HG03064 (cell line): ENCODE measurements around the gene SORL1.
A peak's percentile ranks its signal among the peaks of the same experiment; 100 is the strongest.

Experiments
- ATAC-seq: cut with Tn5 transposase; IDR thresholded peaks from one replicate; pipeline ENCODE4 v1.9.1; 2021; ENCODE audit warnings: low read depth; ENCODE audit not compliant: unreplicated experiment

The SORL1 gene

DNA sequence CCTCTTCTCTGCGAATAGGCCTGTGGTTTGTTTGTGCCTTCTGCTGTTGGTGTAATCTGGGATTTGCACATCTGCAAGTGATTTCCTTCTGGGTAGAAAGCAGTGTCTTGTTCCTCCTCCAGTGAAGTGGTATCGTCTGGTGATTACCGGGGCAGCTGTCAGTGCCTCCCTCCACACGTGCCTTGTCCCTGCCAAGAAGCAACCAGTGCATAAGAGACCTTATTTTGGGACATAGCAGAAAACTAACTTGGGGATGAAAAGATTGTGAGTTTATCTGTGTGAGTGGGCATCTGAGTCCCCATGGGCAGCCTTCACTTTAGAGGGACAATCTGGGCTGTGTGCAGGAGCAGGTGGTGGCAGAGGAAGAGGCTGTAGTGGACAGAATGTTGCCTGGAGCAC lies 72.1 kb downstream of the SORL1 start:
- no peak for ATAC-seq

DNA sequence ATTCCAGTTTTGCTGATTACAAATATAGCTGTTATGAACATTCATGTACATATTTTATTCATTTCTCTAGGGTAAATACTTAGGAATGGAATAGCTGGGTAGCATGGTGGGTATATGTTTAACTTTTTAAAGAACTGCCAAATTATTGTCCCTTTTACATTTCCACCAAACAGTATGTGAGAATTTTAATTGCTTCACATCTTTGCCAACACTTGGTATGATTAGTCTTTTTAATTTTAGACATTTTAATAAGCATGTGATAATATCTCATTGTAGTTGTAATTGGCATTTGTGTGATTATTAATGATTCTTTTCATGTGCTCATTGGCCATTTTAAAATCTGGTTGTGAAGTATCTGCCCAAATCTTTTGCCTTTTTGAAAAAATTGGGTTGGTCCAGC lies 73.3 kb downstream of the SORL1 start:
- ATAC-seq: no peak

DNA sequence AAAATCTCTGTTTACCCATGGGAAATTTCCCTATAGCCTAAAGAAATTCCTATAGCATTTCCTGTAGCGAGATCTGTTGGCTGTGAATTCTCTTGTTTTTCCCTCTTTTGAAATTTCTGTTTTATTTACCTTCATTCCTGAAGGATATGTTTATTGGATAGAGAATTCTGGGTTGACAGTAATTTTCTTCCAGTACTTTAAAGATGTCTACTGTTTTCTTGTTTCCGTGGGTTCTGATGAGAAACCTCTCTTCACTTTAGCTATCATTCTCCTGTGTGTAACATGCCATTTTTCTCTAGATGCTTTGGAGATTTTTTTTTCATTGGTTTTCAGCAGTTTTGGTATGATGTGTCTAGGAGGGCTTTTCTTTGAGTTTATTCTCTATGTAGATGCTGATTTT lies 78.1 kb downstream of the SORL1 start:
- no peak for ATAC-seq

DNA sequence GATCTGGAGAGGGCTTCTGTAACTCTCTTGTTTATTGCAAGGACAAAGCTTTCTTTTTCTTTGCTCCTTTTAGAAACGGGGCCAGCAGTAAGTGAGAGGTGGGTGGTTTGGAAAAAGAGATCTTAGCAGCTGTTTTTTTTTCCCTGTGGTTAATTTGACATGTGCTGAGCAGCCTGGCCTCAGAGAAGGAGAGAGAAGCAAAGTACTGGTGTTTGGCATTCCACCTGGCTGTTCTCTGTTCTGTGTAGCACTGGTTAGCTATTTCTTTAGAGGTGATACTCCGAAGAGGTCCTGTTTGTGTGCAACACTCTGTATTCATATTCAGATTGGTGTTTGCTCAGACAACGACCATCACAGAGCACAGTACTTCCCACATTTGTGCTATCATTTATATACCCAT lies 81.5 kb downstream of the SORL1 start:
- no peak for ATAC-seq

DNA sequence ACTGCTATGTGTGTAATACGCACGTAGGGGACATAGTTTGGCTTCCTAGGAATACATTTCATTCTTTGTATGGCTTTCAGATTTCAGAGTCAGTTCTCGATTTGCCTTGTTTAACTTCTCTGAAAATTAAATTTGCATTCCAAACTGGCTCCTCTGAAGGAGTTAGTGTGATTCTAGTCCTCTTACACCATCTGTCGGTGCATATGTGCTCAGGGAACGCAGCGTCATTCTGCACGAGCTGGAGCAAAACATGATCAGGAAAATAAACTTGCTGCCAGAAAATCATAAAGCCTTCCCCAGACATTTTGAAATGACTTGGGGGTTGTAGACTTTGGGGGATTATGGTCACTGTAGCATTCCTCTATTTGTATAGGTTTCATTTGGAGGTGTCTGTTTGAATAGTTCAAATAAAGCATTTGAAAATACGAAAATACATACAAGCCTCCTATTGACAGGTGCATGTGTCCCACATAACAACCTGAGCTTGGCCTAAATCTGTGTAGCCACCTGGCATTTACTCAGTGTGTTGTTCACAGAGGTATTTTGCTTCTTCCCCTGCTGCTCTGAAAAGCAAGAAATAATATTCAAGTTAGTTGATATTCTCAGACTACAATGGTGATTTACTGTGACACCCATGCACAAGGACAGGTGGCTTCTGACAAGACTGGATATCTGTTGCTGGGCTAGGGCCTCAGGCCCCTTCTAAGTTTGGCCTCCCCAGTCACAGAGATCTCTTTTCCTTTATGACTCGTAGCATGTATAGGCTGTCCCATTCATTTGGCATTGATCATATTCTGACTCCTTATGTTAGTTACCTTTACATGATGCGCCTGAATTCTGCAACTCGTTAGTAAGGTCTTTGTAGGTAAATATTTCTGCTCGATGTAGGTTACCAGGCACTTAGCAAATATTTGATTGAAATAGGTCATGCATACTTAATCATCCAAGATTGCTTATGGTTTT lies 82.3 kb downstream of the SORL1 start:
- ATAC-seq: no peak

DNA sequence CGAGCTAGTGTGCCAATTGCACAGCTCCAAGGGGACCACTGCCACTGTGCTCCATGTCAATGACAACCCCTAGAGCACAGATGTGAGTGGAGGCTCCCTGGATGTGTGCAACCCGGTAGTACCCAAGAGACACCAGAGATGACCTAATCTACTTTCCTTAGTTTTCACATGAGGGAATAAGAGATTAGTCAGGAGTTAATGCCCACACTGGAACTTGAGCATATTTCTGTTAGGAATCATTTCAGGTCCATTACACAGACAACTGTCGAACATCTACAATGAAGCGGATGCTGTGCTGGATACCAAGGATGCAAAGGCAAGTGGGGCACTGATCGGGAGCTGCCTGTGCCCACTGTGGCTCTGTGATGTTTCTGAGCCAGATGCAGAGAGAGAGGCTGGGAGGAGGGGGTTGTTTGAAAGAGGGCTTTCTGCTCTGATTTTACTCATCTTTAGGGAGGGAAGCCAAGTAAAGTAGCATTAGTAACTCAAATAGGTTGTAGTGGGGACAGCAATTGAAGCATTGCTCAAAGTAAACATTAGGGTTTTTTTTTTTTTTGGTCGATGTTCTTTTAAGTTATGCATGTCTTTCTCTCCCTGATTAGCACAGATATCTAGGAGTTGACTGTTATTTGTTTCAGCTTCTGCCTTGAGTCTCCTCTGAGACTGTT lies 83.1 kb downstream of the SORL1 start:
- no peak for ATAC-seq

DNA sequence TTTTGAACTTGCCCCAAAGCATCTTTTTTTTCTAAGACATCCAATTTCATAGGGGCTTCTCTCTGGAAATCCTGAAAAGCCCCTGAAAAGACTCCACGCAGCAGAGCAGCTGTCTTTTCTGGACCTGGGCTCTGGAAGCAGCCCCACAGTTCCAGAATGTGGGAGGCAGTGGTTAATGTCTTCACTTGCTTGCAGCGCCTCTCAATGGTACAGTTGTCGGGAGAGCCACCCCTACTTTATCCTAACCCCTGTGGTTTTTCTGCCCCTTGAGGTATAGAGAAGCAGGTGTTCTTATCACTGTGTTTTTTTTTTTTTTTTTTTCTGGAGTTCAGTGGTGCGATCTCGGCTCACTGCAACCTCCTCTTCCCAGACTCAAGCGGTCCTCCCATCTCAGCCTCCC lies 84.0 kb downstream of the SORL1 start:
- no peak for ATAC-seq

DNA sequence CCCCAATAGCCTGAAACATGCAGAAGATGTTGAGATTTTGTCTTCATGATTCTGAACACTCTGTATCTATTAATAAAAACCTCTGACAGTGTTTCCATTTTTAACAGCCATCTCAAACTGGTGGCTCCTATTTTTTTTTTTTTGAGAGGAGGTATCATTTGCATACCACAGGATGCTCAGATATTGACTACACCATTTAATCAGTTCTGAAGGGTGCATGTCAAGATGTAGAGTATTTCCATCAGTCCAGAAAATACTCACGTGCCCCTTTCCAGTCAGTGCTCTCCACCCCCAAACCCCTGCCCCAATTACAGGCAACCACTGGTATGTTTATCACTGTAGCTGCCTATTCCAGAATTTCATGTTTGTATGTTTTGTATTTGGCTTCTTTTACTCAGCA lies 85.9 kb downstream of the SORL1 start:
- ATAC-seq: peak; percentile 67

DNA sequence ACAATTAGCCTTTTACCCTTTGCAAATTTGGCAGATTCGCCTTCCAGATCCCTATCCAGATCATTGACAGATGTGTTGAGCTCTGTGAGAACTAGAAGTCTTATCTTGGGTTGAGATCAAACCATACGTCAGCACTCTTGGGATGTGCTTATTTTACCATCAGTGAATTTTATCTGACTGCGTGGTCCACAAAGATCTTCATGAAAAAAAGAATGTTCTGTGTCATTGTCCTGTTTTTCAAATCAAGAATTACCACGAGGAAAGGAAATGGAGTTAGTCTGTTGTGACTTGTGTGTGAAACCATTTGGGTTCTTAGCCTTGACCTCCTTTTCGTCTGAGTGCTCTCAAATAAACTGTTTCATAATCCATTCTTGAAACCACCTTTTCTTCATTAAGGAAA lies 86.9 kb downstream of the SORL1 start:
- ATAC-seq: no peak

DNA sequence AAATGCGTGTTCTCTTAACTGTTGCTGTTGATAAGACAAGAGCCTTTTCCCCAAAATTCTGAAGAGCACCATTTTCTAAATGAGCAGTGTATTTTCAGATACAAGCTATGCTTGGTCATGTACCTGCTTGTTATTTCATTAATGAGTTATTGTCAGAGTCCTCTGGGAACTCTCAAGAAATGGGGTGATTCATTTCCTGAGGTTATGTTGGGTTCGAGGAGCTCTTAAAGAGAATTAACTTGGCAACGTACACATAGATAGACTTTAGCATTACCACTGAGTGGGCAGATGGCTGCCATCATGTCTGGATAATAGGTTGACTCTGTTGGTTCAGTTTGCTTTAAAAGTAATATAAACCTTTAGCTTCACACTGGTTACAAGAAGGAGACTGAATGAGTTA lies 88.5 kb downstream of the SORL1 start:
- no peak for ATAC-seq

DNA sequence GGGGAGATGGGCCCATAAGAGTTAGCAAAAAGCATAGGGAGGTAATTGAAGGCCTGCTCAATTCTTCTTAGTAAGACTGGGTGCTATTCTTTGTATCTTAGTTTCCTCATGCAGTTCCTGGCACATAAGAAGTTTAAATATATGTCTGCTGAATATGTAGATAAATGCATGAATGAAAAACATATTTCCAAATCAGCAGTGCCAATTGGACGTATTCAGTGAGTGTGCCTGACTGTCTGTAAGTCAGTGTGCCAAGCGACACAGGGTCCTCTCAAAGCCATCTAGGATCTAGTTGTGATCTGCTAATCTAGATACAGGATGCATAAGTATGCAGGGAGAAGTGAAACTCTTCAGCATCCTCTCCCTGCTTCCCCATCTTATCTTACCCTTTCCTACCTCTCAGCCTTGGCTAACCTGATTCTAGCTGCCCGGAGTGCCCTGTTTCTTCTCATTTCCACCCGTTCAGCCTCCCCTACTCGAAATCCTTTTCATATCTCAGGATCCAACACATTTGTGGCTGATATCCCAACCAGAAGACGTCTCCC lies 91.8 kb downstream of the SORL1 start:
- no peak for ATAC-seq

DNA sequence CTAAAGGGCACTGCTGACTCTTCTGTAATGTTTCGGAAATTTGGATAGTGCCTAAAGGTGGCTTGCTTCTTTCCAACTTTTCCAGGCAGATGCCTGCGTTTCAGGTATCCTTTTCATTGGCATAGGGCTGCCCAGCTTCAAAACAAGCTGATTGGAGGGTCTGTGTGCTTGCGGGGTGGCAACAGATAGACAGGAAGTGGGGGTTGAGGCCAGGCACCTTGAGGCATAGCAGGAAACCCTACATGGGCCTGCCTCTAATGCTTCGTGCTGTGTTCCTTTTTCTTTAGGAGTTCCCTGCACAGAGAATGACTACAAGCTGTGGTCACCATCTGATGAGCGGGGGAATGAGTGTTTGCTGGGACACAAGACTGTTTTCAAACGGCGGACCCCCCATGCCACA lies 92.8 kb downstream of the SORL1 start:
- ATAC-seq: no peak

DNA sequence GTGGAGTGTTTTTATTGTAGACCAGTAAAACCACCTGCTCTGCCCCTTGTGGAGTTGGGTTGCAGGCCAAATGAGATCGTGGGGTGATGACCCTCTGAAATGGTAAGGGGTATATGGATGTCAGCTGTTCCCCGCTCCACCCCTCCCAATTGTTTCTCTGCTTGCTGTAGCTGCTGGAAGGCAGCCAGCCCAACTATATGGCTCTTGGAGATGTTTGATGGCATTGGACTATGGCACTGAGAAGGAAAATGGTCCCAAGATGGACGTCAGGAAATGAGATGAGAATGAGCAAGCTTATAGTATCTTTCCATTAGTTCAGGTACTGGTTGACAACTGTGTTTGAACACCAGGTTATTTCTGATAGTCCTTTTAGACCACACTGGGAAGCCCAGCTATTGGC lies 95.5 kb downstream of the SORL1 start:
- no peak for ATAC-seq

DNA sequence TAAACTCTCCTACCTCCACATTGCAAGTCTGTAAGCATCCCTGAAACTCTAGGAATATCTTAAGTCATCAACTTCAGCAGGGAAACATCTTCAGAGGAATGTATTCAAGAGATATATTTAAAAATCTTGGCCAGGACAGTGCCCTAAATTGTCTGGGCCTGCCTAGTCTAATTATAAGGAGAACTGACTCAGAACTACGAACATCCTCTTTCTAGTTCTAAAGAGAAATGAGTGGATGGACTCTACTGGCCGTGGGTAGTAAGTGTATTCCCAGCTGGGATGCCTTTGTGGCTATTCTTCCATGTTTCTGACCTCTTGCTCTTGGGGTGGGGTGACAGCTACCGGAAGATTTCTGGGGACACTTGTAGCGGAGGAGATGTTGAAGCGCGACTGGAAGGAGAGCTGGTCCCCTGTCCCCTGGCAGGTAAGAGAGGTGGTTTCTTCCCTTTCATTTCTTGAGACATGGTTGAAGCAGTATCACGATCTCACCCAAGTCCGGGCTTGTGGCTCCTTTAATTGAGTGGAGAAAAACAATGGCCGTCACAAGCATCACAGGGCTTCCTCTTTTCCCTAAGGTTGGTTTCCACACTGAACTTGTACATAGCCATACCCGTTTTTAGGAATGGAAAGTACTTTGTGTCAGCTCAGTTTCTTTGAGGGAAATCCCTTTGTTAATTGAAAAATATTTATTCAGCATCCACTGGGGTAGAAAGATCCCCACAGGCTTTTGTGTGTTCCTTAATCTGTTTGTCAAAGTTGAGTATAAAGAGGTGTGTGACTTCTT lies 98.3 kb downstream of the SORL1 start:
- ATAC-seq: no peak

DNA sequence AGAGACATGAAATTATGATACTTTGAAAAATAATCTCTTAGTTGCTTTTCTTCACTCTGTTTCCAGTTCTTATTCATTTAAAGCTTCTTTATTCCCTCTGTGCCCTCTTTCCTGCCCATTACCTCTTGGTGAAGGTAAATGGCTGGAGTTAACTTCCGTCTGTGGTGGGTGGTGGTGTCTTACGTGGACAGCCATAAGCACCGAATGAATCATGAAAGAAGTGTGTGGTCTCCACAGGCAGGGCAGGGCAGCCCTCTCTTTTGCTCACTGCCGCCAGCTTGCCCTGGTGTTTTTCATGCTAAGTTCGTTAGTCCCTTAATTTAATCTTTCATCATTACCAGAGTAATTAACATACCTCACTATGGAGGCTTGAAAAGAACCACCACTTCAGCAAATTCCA lies 99.3 kb downstream of the SORL1 start:
- ATAC-seq: no peak

DNA sequence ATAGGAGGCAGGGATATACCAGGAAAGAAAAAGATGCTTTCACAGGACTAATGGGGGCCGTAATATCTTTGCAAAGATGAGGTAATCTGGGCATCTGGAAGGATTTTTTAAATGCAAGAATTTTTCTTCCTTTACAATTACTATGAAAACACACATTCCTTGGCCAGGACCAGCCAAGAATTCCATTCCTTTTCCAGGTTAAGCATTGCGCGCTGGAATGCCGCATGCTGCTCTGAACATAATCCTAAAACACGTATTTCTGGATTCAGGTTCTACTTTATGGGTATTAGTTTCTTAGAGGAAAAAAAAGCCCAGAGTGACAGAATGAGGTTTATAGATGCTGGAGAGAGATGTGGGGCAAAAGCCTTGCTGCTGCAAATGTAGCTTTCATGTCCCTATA lies 100.0 kb downstream of the SORL1 start:
- ATAC-seq: no peak

DNA sequence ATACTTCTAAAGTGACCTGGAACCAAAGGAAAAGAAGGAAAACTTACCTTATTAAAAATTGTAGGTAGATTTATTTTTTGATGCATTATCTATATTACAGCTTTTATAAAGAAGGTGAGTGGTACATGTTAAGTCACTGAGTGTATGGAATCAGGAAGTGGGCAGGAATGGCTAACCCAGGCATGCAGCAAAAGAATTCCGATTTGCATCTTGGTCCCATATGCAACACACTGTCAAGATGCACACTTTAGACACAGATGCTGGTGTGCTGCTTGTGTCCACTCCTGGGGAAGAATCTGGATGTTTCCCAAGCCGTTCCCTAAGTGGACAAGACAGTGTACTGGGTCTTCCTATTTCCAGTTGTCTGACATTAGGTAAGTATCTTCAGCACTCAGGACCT lies 100.5 kb downstream of the SORL1 start:
- no peak for ATAC-seq

DNA sequence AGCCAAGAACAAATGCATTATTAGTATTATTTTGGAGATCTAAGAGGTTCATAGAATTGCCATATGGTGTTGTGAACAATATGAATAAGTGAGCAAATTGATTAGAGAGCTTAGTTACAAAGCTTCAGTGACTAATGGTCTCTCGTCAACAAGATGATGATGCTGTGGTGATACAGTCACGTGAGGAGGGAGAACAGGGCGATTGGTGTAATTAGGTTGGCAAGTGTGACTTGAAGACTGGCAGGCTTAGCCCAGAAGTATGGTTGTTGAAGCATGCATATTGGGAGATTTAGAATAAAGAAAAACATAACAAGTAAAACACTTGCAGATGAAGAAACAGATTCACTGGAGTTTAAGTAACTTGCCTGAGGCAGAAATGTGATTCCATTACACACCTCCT lies 101.3 kb downstream of the SORL1 start:
- ATAC-seq: no peak

DNA sequence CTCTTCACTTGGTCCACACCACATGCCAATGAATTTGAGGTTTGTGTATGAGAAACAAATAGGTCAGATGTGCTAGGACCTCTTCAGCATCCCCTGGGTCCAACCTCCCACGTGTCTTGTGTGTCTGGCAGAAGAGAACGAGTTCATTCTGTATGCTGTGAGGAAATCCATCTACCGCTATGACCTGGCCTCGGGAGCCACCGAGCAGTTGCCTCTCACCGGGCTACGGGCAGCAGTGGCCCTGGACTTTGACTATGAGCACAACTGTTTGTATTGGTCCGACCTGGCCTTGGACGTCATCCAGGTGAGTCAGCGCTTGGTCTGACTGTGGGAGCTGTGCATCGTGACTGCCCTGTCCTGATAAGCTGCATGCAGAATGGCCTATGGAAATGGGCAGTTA lies 101.7 kb downstream of the SORL1 start:
- ATAC-seq: no peak

DNA sequence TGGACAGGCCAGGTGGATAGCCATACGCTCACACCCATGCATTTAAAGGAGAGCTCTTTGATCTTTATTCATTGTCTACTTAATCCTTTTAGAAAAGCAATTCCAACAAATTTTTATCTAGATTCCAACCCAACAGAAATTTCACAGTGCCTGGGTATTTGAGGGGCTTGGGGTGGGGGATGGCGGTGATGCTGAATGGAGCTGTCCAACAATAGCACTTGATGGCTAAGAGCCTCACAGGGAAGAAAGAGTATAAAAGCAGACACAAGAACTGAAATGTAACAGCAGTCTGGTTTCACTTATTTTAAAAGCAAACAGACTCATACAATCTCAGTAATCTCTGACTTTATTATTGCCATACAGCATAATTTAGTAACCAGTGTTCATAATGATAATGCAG lies 102.4 kb downstream of the SORL1 start:
- no peak for ATAC-seq

DNA sequence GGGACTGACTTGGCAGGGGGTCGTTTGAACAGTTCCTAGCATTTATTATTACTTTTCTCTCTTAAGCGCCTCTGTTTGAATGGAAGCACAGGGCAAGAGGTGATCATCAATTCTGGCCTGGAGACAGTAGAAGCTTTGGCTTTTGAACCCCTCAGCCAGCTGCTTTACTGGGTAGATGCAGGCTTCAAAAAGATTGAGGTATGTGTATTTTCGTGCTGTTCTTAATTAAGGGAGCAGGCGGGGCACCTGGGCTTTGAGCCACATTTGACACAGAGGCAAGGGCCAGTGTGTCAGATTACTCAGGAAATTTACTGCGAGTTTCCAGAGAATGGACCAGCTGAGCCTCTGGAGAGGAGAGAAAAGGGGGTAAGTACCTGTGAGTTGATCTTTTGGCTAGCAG lies 103.0 kb downstream of the SORL1 start:
- ATAC-seq: no peak
